ENCODE measurements around the gene GCK.

GCK gene

GRCh38 chr7:44221231-44221791 lies 32.1 kb upstream of the GCK start:
- Histone ChIP-seq H3K4me3 (ENCODE audit: low read length) (no peak overlapping the region), H3K4ac (ENCODE audit: low read depth, low read length) (no peak overlapping the region), H3K4me1 (ENCODE audit: control insufficient read depth, low read depth, low read length) (peaks cover 4% of the 10 kb centered on the region), H3K4me2 (ENCODE audit: low read length) (no peak overlapping the region), H4K5ac (ENCODE audit: low read length) (no peak overlapping the region), H3K79me2 (ENCODE audit: control insufficient read depth, insufficient read depth, low read length) (no peaks in the 10 kb centered on the region), H3K56ac (ENCODE audit: low read length) (no peak overlapping the region), H4K8ac (ENCODE audit: low read depth, low read length) (no peak overlapping the region), H3K79me1 (ENCODE audit: low read length) (no peaks in the 10 kb centered on the region), H2BK15ac (replicated peaks; ENCODE audit: low read depth) (no peak overlapping the region), H2AK5ac (ENCODE audit: low read length) (no peak overlapping the region), H3K18ac (ENCODE audit: low read length) (no peak overlapping the region), H3K36me3 (ENCODE audit: control insufficient read depth, insufficient read depth, low read length) (no peaks in the 10 kb centered on the region), H3K27me3 (ENCODE audit: insufficient read depth, low read length, poor library complexity) (no peaks in the 10 kb centered on the region), H3K23ac (ENCODE audit: low read length) (no peak overlapping the region), H3K9ac (ENCODE audit: low read length) (no peak overlapping the region), H3K27ac (ENCODE audit: low read depth, low read length) (no peak overlapping the region), H2BK5ac (ENCODE audit: low read length) (no peak overlapping the region), H2BK120ac (ENCODE audit: low read depth, low read length) (no peak overlapping the region)
- WGBS (ENCODE audit: extremely low coverage, insufficient coverage, low lambda C conversion rate) = no CpG with 5 or more reads among the region's 30 CpGs
- DNase-seq = no peak

GRCh38 chr7:44220358-44221112 lies 31.3 kb upstream of the GCK start:
- Histone ChIP-seq H3K79me1 (ENCODE audit: low read length) (no peaks in the 10 kb centered on the region), H3K4me3 (ENCODE audit: low read length) (no peak overlapping the region), H3K9ac (ENCODE audit: low read length) (no peak overlapping the region), H3K4me2 (ENCODE audit: low read length) (no peak overlapping the region), H3K56ac (ENCODE audit: low read length) (no peak overlapping the region), H3K23ac (ENCODE audit: low read length) (no peak overlapping the region), H2BK5ac (ENCODE audit: low read length) (no peak overlapping the region), H2AK5ac (ENCODE audit: low read length) (no peak overlapping the region), H4K5ac (ENCODE audit: low read length) (no peak overlapping the region), H3K36me3 (ENCODE audit: control insufficient read depth, insufficient read depth, low read length) (no peaks in the 10 kb centered on the region), H3K4me1 (ENCODE audit: control insufficient read depth, low read depth, low read length) (peaks cover 4% of the 10 kb centered on the region), H3K18ac (ENCODE audit: low read length) (no peak overlapping the region), H3K27ac (ENCODE audit: low read depth, low read length) (no peak overlapping the region), H3K4ac (ENCODE audit: low read depth, low read length) (no peak overlapping the region), H2BK120ac (ENCODE audit: low read depth, low read length) (no peak overlapping the region), H3K27me3 (ENCODE audit: insufficient read depth, low read length, poor library complexity) (no peaks in the 10 kb centered on the region), H3K79me2 (ENCODE audit: control insufficient read depth, insufficient read depth, low read length) (no peaks in the 10 kb centered on the region), H4K8ac (ENCODE audit: low read depth, low read length) (no peak overlapping the region), H2BK15ac (replicated peaks; ENCODE audit: low read depth) (no peak overlapping the region)
- no peak for DNase-seq
- no CpG with 5 or more reads among the region's 24 CpGs for WGBS (ENCODE audit: extremely low coverage, insufficient coverage, low lambda C conversion rate)

- WGBS (ENCODE audit: extremely low coverage, insufficient coverage, low lambda C conversion rate) = no CpG with 5 or more reads among the region's 26 CpGs
- H3K79me2 ChIP-seq (ENCODE audit: control insufficient read depth, insufficient read depth, low read length) = no peaks in the 10 kb centered on the region
- no peak overlapping the region for H3K4me2 ChIP-seq (ENCODE audit: low read length)
- peaks cover 4% of the 10 kb centered on the region for H3K4me1 ChIP-seq (ENCODE audit: control insufficient read depth, low read depth, low read length)
- H3K36me3 ChIP-seq (ENCODE audit: control insufficient read depth, insufficient read depth, low read length) = no peaks in the 10 kb centered on the region
- H2BK15ac ChIP-seq (replicated peaks; ENCODE audit: low read depth) = no peak overlapping the region
- H3K79me1 ChIP-seq (ENCODE audit: low read length) = no peaks in the 10 kb centered on the region
- no peak overlapping the region for H3K4ac ChIP-seq (ENCODE audit: low read depth, low read length)
- H2BK5ac ChIP-seq (ENCODE audit: low read length) = no peak overlapping the region
- H3K23ac ChIP-seq (ENCODE audit: low read length) = no peak overlapping the region
- H3K9ac ChIP-seq (ENCODE audit: low read length) = no peak overlapping the region
- H4K8ac ChIP-seq (ENCODE audit: low read depth, low read length) = no peak overlapping the region
- no peak overlapping the region for H2BK120ac ChIP-seq (ENCODE audit: low read depth, low read length)
- H3K27me3 ChIP-seq (ENCODE audit: insufficient read depth, low read length, poor library complexity) = no peaks in the 10 kb centered on the region
- no peak overlapping the region for H3K27ac ChIP-seq (ENCODE audit: low read depth, low read length)
- H3K56ac ChIP-seq (ENCODE audit: low read length) = no peak overlapping the region
- no peak overlapping the region for H4K5ac ChIP-seq (ENCODE audit: low read length)
- DNase-seq = no peak
- no peak overlapping the region for H2AK5ac ChIP-seq (ENCODE audit: low read length)
- H3K18ac ChIP-seq (ENCODE audit: low read length) = no peak overlapping the region
- no peak overlapping the region for H3K4me3 ChIP-seq (ENCODE audit: low read length)
Observed at GRCh38 chr7:44220046-44220357, 30.8 kb upstream of the GCK start.

- Histone ChIP-seq H3K79me1 (ENCODE audit: low read length) (no peaks in the 10 kb centered on the region), H3K79me2 (ENCODE audit: control insufficient read depth, insufficient read depth, low read length) (no peaks in the 10 kb centered on the region), H2BK5ac (ENCODE audit: low read length) (no peak overlapping the region), H3K27ac (ENCODE audit: low read depth, low read length) (no peak overlapping the region), H4K8ac (ENCODE audit: low read depth, low read length) (no peak overlapping the region), H3K18ac (ENCODE audit: low read length) (no peak overlapping the region), H4K5ac (ENCODE audit: low read length) (no peak overlapping the region), H2BK120ac (ENCODE audit: low read depth, low read length) (no peak overlapping the region), H3K4me2 (ENCODE audit: low read length) (no peak overlapping the region), H3K4ac (ENCODE audit: low read depth, low read length) (no peak overlapping the region), H3K27me3 (ENCODE audit: insufficient read depth, low read length, poor library complexity) (no peaks in the 10 kb centered on the region), H2BK15ac (replicated peaks; ENCODE audit: low read depth) (no peak overlapping the region), H3K36me3 (ENCODE audit: control insufficient read depth, insufficient read depth, low read length) (no peaks in the 10 kb centered on the region), H2AK5ac (ENCODE audit: low read length) (no peak overlapping the region), H3K4me1 (ENCODE audit: control insufficient read depth, low read depth, low read length) (peaks cover 4% of the 10 kb centered on the region), H3K4me3 (ENCODE audit: low read length) (no peak overlapping the region), H3K23ac (ENCODE audit: low read length) (no peak overlapping the region), H3K56ac (ENCODE audit: low read length) (no peak overlapping the region), H3K9ac (ENCODE audit: low read length) (no peak overlapping the region)
- no CpG with 5 or more reads among the region's 18 CpGs for WGBS (ENCODE audit: extremely low coverage, insufficient coverage, low lambda C conversion rate)
- DNase-seq = no peak
Observed at GRCh38 chr7:44219371-44220045, 30.3 kb upstream of the GCK start.

GRCh38 chr7:44218418-44219201 lies 29.4 kb upstream of the GCK start:
- no peaks in the 10 kb centered on the region for H3K79me2 ChIP-seq (ENCODE audit: control insufficient read depth, insufficient read depth, low read length)
- no peak overlapping the region for H2BK120ac ChIP-seq (ENCODE audit: low read depth, low read length)
- peak overlapping the region; percentile 38 for H2AK5ac ChIP-seq (ENCODE audit: low read length)
- H3K36me3 ChIP-seq (ENCODE audit: control insufficient read depth, insufficient read depth, low read length) = no peaks in the 10 kb centered on the region
- no peak overlapping the region for H3K4ac ChIP-seq (ENCODE audit: low read depth, low read length)
- H4K8ac ChIP-seq (ENCODE audit: low read depth, low read length) = no peak overlapping the region
- no peak overlapping the region for H2BK5ac ChIP-seq (ENCODE audit: low read length)
- no peak overlapping the region for H3K4me3 ChIP-seq (ENCODE audit: low read length)
- peak; percentile 88 for DNase-seq
- no peak overlapping the region for H3K4me2 ChIP-seq (ENCODE audit: low read length)
- no peak overlapping the region for H3K18ac ChIP-seq (ENCODE audit: low read length)
- H3K56ac ChIP-seq (ENCODE audit: low read length) = peak overlapping the region; percentile 76
- H3K79me1 ChIP-seq (ENCODE audit: low read length) = no peaks in the 10 kb centered on the region
- peaks cover 4% of the 10 kb centered on the region for H3K4me1 ChIP-seq (ENCODE audit: control insufficient read depth, low read depth, low read length)
- H4K5ac ChIP-seq (ENCODE audit: low read length) = no peak overlapping the region
- WGBS (ENCODE audit: extremely low coverage, insufficient coverage, low lambda C conversion rate) = no CpG with 5 or more reads among the region's 26 CpGs
- H3K27ac ChIP-seq (ENCODE audit: low read depth, low read length) = no peak overlapping the region
- no peak overlapping the region for H2BK15ac ChIP-seq (replicated peaks; ENCODE audit: low read depth)
- no peak overlapping the region for H3K9ac ChIP-seq (ENCODE audit: low read length)
- H3K23ac ChIP-seq (ENCODE audit: low read length) = no peak overlapping the region
- H3K27me3 ChIP-seq (ENCODE audit: insufficient read depth, low read length, poor library complexity) = no peaks in the 10 kb centered on the region

All from mesendoderm (in vitro differentiated cells).